HG03064 (cell line): ENCODE results near the gene CDH18.

Experiments
- ATAC-seq: cut with Tn5 transposase; IDR thresholded peaks from one replicate; pipeline ENCODE4 v1.9.1; 2021; ENCODE audit warnings: low read depth; ENCODE audit not compliant: unreplicated experiment

The CDH18 gene

GRCh38 chr5:19940192-19940591 is 47.8 kb downstream of the CDH18 start:
- no peak for ATAC-seq

GRCh38 chr5:19930451-19930850 is 57.5 kb downstream of the CDH18 start:
- no peak for ATAC-seq

- ATAC-seq: no peak
Measured at GRCh38 chr5:19928562-19929421, 59.2 kb downstream of the CDH18 start.

GRCh38 chr5:19927919-19928318 is 60.1 kb downstream of the CDH18 start:
- ATAC-seq: no peak

- ATAC-seq: no peak
Measured at GRCh38 chr5:19927170-19927569, 60.8 kb downstream of the CDH18 start.

- no peak for ATAC-seq
Measured at GRCh38 chr5:19923742-19924141, 64.3 kb downstream of the CDH18 start.

- no peak for ATAC-seq
Measured at GRCh38 chr5:19920761-19921160, 67.2 kb downstream of the CDH18 start.

- no peak for ATAC-seq
Measured at GRCh38 chr5:19918780-19919179, 69.2 kb downstream of the CDH18 start.

- no peak for ATAC-seq
Measured at GRCh38 chr5:19917588-19918122, 70.3 kb downstream of the CDH18 start.

- no peak for ATAC-seq
Measured at GRCh38 chr5:19910136-19910535, 77.9 kb downstream of the CDH18 start.

GRCh38 chr5:19904766-19905165 is 83.2 kb downstream of the CDH18 start:
- no peak for ATAC-seq

- ATAC-seq: no peak
Measured at GRCh38 chr5:19903611-19904010, 84.4 kb downstream of the CDH18 start.

GRCh38 chr5:19902316-19902934 is 85.6 kb downstream of the CDH18 start:
- no peak for ATAC-seq

- no peak for ATAC-seq
Measured at GRCh38 chr5:19900269-19900668, 87.7 kb downstream of the CDH18 start.

- ATAC-seq: no peak
Measured at GRCh38 chr5:19891658-19892057, 96.3 kb downstream of the CDH18 start.

- ATAC-seq: no peak
Measured at GRCh38 chr5:19886123-19886917, 101.7 kb downstream of the CDH18 start.

GRCh38 chr5:19885040-19885824 is 102.8 kb downstream of the CDH18 start:
- no peak for ATAC-seq

GRCh38 chr5:19880859-19881436 is 107.1 kb downstream of the CDH18 start:
- ATAC-seq: no peak

GRCh38 chr5:19880458-19880857 is 107.5 kb downstream of the CDH18 start:
- ATAC-seq: no peak

GRCh38 chr5:19874811-19875210 is 113.2 kb downstream of the CDH18 start:
- no peak for ATAC-seq
